ENCODE data around the gene SNAPC2. TPM values are rescaled to one million over a fixed set of nuclear protein-coding genes. Genes with fewer than 3 reads are reported as not detected.
"Not testable (repeated sequence)": the region's sequence is repeated elsewhere in the genome, so short reads cannot be mapped to it uniquely, and the experiment has no call there.

The SNAPC2 gene
- total RNA-seq, 1 donor from 2014 or later = 32.0 TPM

DNA sequence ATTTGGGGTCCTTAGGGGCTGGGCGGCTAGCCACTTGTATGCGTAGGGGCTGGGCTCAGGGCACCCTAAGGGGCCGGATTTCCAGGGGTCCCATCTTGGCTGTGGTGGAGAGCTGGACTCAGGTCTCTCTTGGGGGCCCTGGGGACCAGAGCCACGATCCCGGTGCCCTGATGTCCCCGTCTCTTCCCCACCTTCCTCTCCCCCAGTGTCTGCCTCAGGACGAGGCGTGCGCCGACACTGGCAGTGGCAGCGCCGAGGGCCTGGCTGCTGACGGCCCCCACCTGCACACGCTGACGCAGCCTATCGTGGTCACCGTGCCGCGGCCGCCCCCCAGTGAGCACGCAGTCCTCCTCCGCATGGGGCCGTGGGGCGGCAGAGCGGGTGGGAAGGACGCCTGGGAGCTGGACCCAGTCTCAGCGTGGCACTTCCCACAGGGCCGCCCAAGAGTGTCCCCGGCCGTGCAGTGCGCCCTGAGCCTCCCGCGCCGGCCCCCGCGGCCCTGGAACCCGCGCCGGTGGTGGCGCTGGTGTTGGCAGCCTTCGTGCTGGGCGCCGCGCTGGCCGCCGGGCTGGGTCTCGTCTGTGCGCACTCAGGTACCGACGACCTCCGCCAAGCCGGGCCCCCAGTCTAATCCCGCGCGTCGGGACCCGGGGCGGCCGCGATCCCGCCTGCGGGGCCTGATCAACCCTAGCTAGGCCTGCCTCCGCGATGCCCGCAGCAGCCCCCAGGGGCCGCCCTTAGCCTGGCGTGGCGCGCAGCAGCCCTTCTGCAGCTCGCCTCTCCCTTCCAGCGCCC lies 2.7 kb upstream of the SNAPC2 start:
- TF ChIP-seq, protein P1, sequence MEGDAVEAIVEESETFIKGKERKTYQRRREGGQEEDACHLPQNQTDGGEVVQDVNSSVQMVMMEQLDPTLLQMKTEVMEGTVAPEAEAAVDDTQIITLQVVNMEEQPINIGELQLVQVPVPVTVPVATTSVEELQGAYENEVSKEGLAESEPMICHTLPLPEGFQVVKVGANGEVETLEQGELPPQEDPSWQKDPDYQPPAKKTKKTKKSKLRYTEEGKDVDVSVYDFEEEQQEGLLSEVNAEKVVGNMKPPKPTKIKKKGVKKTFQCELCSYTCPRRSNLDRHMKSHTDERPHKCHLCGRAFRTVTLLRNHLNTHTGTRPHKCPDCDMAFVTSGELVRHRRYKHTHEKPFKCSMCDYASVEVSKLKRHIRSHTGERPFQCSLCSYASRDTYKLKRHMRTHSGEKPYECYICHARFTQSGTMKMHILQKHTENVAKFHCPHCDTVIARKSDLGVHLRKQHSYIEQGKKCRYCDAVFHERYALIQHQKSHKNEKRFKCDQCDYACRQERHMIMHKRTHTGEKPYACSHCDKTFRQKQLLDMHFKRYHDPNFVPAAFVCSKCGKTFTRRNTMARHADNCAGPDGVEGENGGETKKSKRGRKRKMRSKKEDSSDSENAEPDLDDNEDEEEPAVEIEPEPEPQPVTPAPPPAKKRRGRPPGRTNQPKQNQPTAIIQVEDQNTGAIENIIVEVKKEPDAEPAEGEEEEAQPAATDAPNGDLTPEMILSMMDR (IDR thresholded peaks at IDR 0.05; ENCODE audit: insufficient read depth, low read length, poor library complexity, severe bottlenecking) = peak; percentile 55
- Histone ChIP-seq H3K36me3 (ENCODE audit: control insufficient read depth, insufficient read depth, low read length) (no peaks in the 10 kb centered on the region), H3K4me3 (ENCODE audit: low read depth, low read length) (peak overlapping the region; percentile 10), H3K27me3 (ENCODE audit: control insufficient read depth, insufficient read depth, low read length) (peaks cover 32% of the 10 kb centered on the region)
- DNase-seq (ENCODE audit: low read depth) = no peak

DNA sequence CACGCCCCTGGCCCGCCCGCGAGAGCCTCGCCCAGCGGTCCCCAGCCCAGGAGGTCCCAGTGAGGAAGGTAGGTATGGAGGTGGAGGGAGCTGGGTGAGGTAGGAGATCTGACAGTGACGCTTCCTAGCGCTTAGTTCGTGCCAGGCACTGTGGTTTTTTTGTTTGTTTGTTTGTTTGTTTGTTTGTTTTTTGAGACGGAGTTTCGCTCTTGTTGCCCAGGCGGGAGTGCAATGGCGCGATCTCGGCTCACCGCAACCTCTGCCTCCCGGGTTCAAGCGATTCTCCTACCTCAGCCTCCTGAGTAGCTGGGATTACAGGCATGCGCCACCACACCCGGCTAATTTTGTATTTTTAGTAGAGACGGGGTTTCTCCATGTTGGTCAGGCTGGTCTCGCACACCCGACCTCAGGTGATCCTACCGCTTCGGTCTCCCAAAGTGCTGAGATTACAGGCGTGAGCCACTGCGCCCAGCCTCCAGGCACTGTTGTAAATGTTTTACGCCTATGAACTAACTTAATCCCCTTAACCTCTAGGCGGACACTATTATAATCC lies 2.0 kb upstream of the SNAPC2 start:
- DNase-seq (ENCODE audit: low read depth); H3K36me3 ChIP-seq (ENCODE audit: control insufficient read depth, insufficient read depth, low read length); H3K4me3 ChIP-seq (ENCODE audit: low read depth, low read length): not testable (repeated sequence)
- peaks cover 32% of the 10 kb centered on the region for H3K27me3 ChIP-seq (ENCODE audit: control insufficient read depth, insufficient read depth, low read length)

DNA sequence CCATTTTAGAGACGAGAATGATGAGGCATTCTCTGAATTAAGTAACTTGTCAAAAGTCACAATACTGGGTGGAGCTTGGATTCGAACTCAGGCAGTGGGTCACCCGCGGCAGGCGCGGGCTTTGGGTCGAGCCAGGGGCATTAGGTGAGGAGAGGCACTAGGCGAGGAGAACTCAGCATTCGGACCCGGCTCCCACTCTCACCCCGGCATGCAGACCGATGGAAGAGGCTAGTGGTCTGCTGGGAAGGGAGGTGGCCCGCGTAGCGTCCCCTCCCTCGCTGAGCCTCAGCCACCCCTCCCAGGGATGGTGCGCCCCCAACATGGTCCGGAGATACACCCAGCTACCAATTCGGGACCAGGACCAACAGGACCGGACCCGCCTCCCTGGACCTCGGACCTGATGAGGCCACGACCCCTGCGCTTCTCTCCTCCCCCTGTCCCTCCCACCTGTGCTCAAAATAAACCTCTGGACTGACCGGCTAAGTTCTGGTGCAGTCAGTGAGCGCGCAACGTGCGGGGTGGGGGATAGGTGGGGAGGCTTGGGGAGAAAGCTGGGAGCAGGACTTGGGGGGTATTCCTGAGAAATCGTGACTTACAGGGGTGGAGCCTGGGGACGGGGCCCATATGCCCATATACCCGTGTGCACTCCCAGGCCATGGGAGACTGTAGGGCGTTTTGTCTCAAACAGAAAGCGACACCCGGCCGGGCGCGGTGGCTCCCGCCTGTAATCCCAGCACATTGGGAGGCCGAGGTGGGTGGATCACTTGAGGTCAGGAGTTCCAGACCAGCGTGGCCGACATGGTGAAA lies 1.3 kb upstream of the SNAPC2 start:
- H3K27me3 ChIP-seq (ENCODE audit: control insufficient read depth, insufficient read depth, low read length) = peaks cover 32% of the 10 kb centered on the region
- H3K4me3 ChIP-seq (ENCODE audit: low read depth, low read length) = no peak overlapping the region
- TF ChIP-seq, protein P1 (IDR thresholded peaks at IDR 0.05; ENCODE audit: insufficient read depth, low read length, poor library complexity, severe bottlenecking) = no peak
- no peak for DNase-seq (ENCODE audit: low read depth)
- H3K36me3 ChIP-seq (ENCODE audit: control insufficient read depth, insufficient read depth, low read length) = no peaks in the 10 kb centered on the region

DNA sequence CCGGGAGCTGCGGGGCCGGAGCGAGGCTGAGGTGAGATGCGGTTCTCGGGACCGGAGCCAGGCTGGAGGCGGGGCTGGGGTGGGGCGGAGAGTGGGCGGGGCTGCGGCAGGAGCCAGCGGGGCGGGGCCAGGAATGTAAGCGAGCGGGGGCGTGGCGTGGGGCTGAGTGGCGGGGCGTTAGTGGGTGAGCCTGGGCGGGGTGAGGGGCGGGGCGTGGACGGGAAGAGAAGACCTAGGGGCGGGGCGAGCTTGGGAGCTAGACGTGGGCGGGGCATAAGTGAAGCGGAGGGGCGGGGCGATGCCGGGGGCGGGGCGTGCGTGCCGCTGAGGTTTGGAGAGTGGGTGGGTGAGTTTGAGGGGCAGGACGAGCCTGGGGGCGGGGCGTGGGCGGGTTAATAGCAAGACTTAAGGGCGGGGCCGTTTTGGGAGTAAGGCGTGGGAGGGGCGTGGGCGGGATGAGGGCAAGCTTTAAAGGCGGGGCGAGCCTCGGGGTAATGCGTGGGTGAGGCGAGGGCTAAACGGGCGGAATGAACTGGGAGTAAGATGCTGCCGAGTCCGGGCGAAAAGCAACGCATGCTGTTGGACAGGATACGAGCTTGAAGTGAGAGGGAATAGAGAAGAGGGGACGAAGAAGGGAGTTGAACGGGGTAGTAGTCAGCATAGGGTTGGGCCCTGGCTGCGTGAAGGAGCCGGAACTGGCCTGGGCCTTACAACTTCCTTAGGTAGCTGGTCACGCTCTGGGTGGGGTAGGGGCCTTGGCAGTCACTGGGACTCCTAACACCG lies 572 bp downstream of the SNAPC2 start:
- TF ChIP-seq, protein P1 (IDR thresholded peaks at IDR 0.05; ENCODE audit: insufficient read depth, low read length, poor library complexity, severe bottlenecking) = no peak
- peaks cover 24% of the 10 kb centered on the region for H3K27me3 ChIP-seq (ENCODE audit: control insufficient read depth, insufficient read depth, low read length)
- peak; percentile 64 for DNase-seq (ENCODE audit: low read depth)
- peak overlapping the region; percentile 81 for H3K4me3 ChIP-seq (ENCODE audit: low read depth, low read length)
- no peaks in the 10 kb centered on the region for H3K36me3 ChIP-seq (ENCODE audit: control insufficient read depth, insufficient read depth, low read length)

DNA sequence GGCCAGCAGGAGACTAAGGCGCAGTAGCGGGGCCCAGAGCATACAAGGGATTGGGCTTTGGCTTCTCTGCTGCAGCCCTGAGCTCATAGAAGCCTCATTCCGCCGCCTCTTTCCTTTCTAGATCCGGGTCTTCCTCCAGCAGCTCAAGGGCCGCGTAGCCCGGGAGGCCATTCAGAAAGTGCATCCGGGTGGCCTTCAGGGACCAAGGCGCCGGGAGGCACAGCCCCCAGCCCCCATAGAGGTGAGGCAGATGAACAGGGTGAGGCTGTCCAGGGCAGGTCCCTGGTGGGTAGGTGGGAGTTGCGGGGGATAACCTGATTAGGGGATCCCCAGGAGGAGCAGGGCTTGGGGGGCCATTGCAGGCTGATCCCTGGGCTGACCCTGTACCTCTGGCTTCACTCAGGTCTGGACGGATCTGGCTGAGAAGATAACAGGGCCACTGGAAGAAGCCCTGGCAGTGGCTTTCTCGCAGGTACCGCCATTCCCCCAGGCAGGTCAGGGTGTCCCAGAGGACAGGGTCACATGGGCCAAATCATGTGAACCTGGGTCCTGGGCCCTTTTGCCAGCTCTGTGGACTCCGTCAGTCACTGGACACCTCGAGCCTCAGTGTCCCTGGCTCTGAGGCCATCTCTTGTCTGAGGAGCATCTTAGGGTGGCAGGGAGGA lies 1.3 kb downstream of the SNAPC2 start:
- Histone ChIP-seq H3K36me3 (ENCODE audit: control insufficient read depth, insufficient read depth, low read length) (no peaks in the 10 kb centered on the region), H3K4me3 (ENCODE audit: low read depth, low read length) (peak overlapping the region; percentile 34), H3K27me3 (ENCODE audit: control insufficient read depth, insufficient read depth, low read length) (peaks cover 17% of the 10 kb centered on the region)
- DNase-seq (ENCODE audit: low read depth) = no peak
- TF ChIP-seq, protein P1 (IDR thresholded peaks at IDR 0.05; ENCODE audit: insufficient read depth, low read length, poor library complexity, severe bottlenecking) = no peak

All from kidney epithelial cell (primary cell).